H1 (cell line): ENCODE results near the gene ZNF644. TPM values are rescaled to one million over a fixed set of nuclear protein-coding genes. Genes with fewer than 3 reads are reported as not detected.

Experiments
- CTCF ChIA-PET: fragments of 300-600 bp; sonication (Branson Sonifier 250); formaldehyde crosslinking; loops from one replicate; lab custom pipeline; 2021; ENCODE audit not compliant: partially characterized antibody; lab: Charles Lee
- POLR2A ChIA-PET: fragments of 300-600 bp; sonication (Branson Sonifier 250); formaldehyde crosslinking; loops from one replicate; lab custom pipeline; 2021; ENCODE audit warnings: inconsistent platforms; ENCODE audit not compliant: partially characterized antibody; lab: Charles Lee
- DNase-seq, 2 experiments: peaks; one replicate each; pipeline versions ENCODE4 v3.0.0 to v3.0.0-alpha.2; 2010 to 2022; ENCODE audit warnings: low spot score in 2 of 2, low read depth in 1 of 2, mixed read lengths in 1 of 2
- FAIRE-seq: peaks from 2 replicates; lab custom pipeline; 2011; peaks lifted over from hg19 to GRCh38; lab: Jason Lieb, UNC
- H2AFZ ChIP-seq: 2 replicates; pipeline ENCODE4 v1.8.1; 2012; ENCODE audit warnings: low read length, inconsistent platforms
- H2AK5ac ChIP-seq: 2 replicates; pipeline ENCODE4 v1.6.1; 2013; ENCODE audit warnings: low read depth, low read length
- H2BK120ac ChIP-seq: replicated peaks from 2 replicates; pipeline ENCODE3; 2013; ENCODE audit warnings: low read depth, low read length, inconsistent platforms
- H2BK12ac ChIP-seq: 2 replicates; pipeline ENCODE4 v1.6.1; 2013; ENCODE audit warnings: low read depth, low read length
- H2BK15ac ChIP-seq: 2 replicates; pipeline ENCODE4 v1.6.1; 2013; ENCODE audit warnings: low read length
- H2BK20ac ChIP-seq: 2 replicates; pipeline ENCODE4 v1.6.1; 2013; ENCODE audit warnings: low read length
- H2BK5ac ChIP-seq: 2 replicates; pipeline ENCODE4 v1.6.1; 2013; ENCODE audit warnings: low read depth, low read length
- H3K14ac ChIP-seq: 2 replicates; pipeline ENCODE4 v1.6.1; 2013; ENCODE audit warnings: inconsistent platforms; ENCODE audit not compliant: insufficient read length
- H3K18ac ChIP-seq: 2 replicates; pipeline ENCODE4 v1.6.1; 2013; ENCODE audit warnings: low read length; ENCODE audit errors: extremely low read depth
- H3K23ac ChIP-seq: 2 replicates; pipeline ENCODE4 v1.6.1; 2013; ENCODE audit warnings: inconsistent platforms; ENCODE audit not compliant: insufficient read length
- H3K23me2 ChIP-seq: 2 replicates; pipeline ENCODE4 v1.6.1; 2013; ENCODE audit warnings: low read depth, low read length
- H3K27ac ChIP-seq: 2 replicates; pipeline ENCODE4 v1.6.1; 2011; ENCODE audit warnings: low read depth, low read length, inconsistent platforms
- H3K27me3 ChIP-seq, 4 experiments: replicated peaks in 1 of 4; 1 replicate in 1 of 4; 2 replicates in 3 of 4; pipeline versions ENCODE4 v1.6.1 to v1.8.1; 2011 to 2013; ENCODE audit warnings: low read length in 3 of 4, mild to moderate bottlenecking in 3 of 4, inconsistent platforms in 2 of 4, mixed read lengths in 2 of 4, moderate library complexity in 1 of 4; ENCODE audit not compliant: control insufficient read depth in 3 of 4, insufficient read depth in 3 of 4; ENCODE audit errors: extremely low read depth in 1 of 4
- H3K36me3 ChIP-seq, 4 experiments: 2 replicates each; pipeline versions ENCODE4 v1.6.1 to v1.8.1; 2011 to 2013; ENCODE audit warnings: mild to moderate bottlenecking in 4 of 4, low read length in 3 of 4, moderate library complexity in 2 of 4, control low read depth in 1 of 4, inconsistent platforms in 1 of 4; ENCODE audit not compliant: insufficient read depth in 4 of 4, control insufficient read depth in 2 of 4
- H3K4ac ChIP-seq: replicated peaks from 2 replicates; pipeline ENCODE3; 2013; ENCODE audit warnings: low read length, low read depth, mixed read lengths, inconsistent platforms; ENCODE audit not compliant: insufficient read length
- H3K4me1 ChIP-seq, 4 experiments: replicated peaks in 1 of 4; 1 replicate in 1 of 4; 2 replicates in 3 of 4; pipeline versions ENCODE4 v1.6.1 to v1.8.1; 2011 to 2013; ENCODE audit warnings: low read length in 3 of 4, inconsistent platforms in 2 of 4, mixed read lengths in 1 of 4; ENCODE audit not compliant: insufficient read depth in 4 of 4, control insufficient read depth in 3 of 4
- H3K4me2 ChIP-seq, 2 experiments: 2 replicates each; pipeline versions ENCODE4 v1.6.1 to v1.8.1; 2011 to 2013; ENCODE audit warnings: low read depth in 2 of 2, low read length in 2 of 2, control low read depth in 1 of 2, inconsistent platforms in 1 of 2, mild to moderate bottlenecking in 1 of 2; ENCODE audit not compliant: insufficient read depth in 1 of 2
- H3K4me3 ChIP-seq, 4 experiments: fragments of 200-600, 300-600 bp in 1 of 4; sonication (generic), shearing (Covaris generic), sonication (Bioruptor Twin) in 1 of 4; 2 replicates each; pipeline versions ENCODE4 v1.5.1 to v1.8.1; 2011 to 2016; ENCODE audit warnings: low read length in 4 of 4, low read depth in 3 of 4, control low read depth in 2 of 4, inconsistent platforms in 2 of 4, mild to moderate bottlenecking in 2 of 4, mixed read lengths in 1 of 4, moderate library complexity in 1 of 4; ENCODE audit not compliant: insufficient read depth in 2 of 4; ENCODE audit errors: extremely low read depth in 1 of 4
- H3K56ac ChIP-seq: replicated peaks from 2 replicates; pipeline ENCODE3; 2013; ENCODE audit warnings: low read depth, mild to moderate bottlenecking, mixed read lengths, low read length, inconsistent platforms; ENCODE audit not compliant: insufficient read length
- H3K79me1 ChIP-seq: 2 replicates; pipeline ENCODE4 v1.6.1; 2013; ENCODE audit warnings: low read depth, low read length, control low read depth
- H3K79me2 ChIP-seq, 2 experiments: 2 replicates each; pipeline versions ENCODE4 v1.6.1 to v1.8.1; 2012 to 2013; ENCODE audit warnings: low read length in 2 of 2, mild to moderate bottlenecking in 2 of 2, inconsistent platforms in 1 of 2; ENCODE audit not compliant: insufficient read depth in 2 of 2, control insufficient read depth in 1 of 2
- H3K9ac ChIP-seq, 4 experiments: replicated peaks in 1 of 4; 1 replicate in 1 of 4; 2 replicates in 3 of 4; pipeline versions ENCODE4 v1.6.1 to v1.8.1; 2011 to 2013; ENCODE audit warnings: low read depth in 3 of 4, low read length in 3 of 4, control low read depth in 2 of 4, mild to moderate bottlenecking in 2 of 4, moderate library complexity in 2 of 4, inconsistent platforms in 1 of 4; ENCODE audit errors: extremely low read depth in 1 of 4
- H3K9me3 ChIP-seq, 2 experiments: 2 replicates each; pipeline versions ENCODE4 v1.6.1 to v1.8.1; 2012 to 2013; ENCODE audit warnings: mild to moderate bottlenecking in 2 of 2, moderate library complexity in 2 of 2, control low read depth in 1 of 2, inconsistent platforms in 1 of 2, low read depth in 1 of 2, low read length in 1 of 2, mixed read lengths in 1 of 2; ENCODE audit not compliant: insufficient read depth in 2 of 2
- H4K20me1 ChIP-seq, 2 experiments: replicated peaks in 1 of 2; 2 replicates each; pipeline versions ENCODE3 to v1.8.1; 2011 to 2013; ENCODE audit warnings: inconsistent platforms in 2 of 2, low read length in 2 of 2, mild to moderate bottlenecking in 1 of 2; ENCODE audit not compliant: insufficient read depth in 2 of 2, control insufficient read depth in 1 of 2
- H4K5ac ChIP-seq: 2 replicates; pipeline ENCODE4 v1.6.1; 2013; ENCODE audit warnings: low read length, low read depth, mixed read lengths, inconsistent platforms; ENCODE audit not compliant: insufficient read length
- H4K8ac ChIP-seq: 2 replicates; pipeline ENCODE4 v1.8.0; 2013; ENCODE audit warnings: mild to moderate bottlenecking, moderate library complexity, low read length, inconsistent platforms; ENCODE audit not compliant: insufficient read depth; ENCODE audit errors: extremely low read depth
- H4K91ac ChIP-seq: replicated peaks from 2 replicates; pipeline ENCODE3; 2013; ENCODE audit warnings: low read length, mixed read lengths, inconsistent platforms; ENCODE audit not compliant: insufficient read length
- GTF2F1 ChIP-seq: IDR thresholded peaks from 2 replicates; pipeline ENCODE4 v1.6.1; 2012; ENCODE audit warnings: low read depth, low read length, improper control_type of control experiment, borderline replicate concordance
- KDM4A ChIP-seq: IDR thresholded peaks from one replicate; pipeline ENCODE4 v1.7.1; 2012; ENCODE audit warnings: low read depth, mild to moderate bottlenecking, moderate library complexity, low read length, inconsistent platforms; ENCODE audit not compliant: severe bottlenecking
- NRF1 ChIP-seq: IDR thresholded peaks from 2 replicates; pipeline ENCODE4 v1.6.1; 2011; ENCODE audit warnings: mild to moderate bottlenecking, low read depth, low read length, improper control_type of control experiment
- TAF7 ChIP-seq: optimal IDR thresholded peaks from 2 replicates; pipeline ENCODE3; 2011; ENCODE audit warnings: low read depth, mild to moderate bottlenecking, inconsistent platforms, low read length, moderate library complexity, borderline replicate concordance
- TCF12 ChIP-seq: IDR thresholded peaks from 2 replicates; pipeline ENCODE4 v1.6.1; 2011; ENCODE audit warnings: low read depth, mild to moderate bottlenecking, low read length
- WGBS, 2 experiments: shearing (Covaris generic) in 1 of 2; methylation state at CpG; one replicate each; pipeline versions ENCODE4 v1.1.6 to v1.1.7; 2013 to 2015; ENCODE audit warnings: low lambda C conversion rate in 2 of 2, mixed read lengths in 2 of 2, inconsistent platforms in 1 of 2, low coverage in 1 of 2, missing lambda C conversion rate in 1 of 2; ENCODE audit not compliant: insufficient replicate concordance in 2 of 2, insufficient coverage in 1 of 2, insufficient read length in 1 of 2; ENCODE audit errors: extremely low coverage in 1 of 2, missing lambda C conversion rate in 1 of 2; 5-methylcytosine and 5-hydroxymethylcytosine counted together
- long read RNA-seq, 2 experiments: library from RNA in 1 of 2; library from capped mRNA in 1 of 2; stranded (forward); transcript quantifications; one replicate each; pipeline ENCODE4 v2.0.0, GENCODE V29; 2021; ENCODE audit warnings: inconsistent platforms in 1 of 2
- polyA minus RNA-seq, 3 experiments: library from RNA; depleted of rRNA, polyadenylated mRNA; stranded (reverse); fragments of >200 nt; gene quantifications; 1 replicate in 2 of 3; 2 replicates in 1 of 3; pipeline ENCODE4 v1.2.3, GENCODE V29; 2011
- polyA plus RNA-seq, 7 experiments: library from polyadenylated mRNA; depleted of rRNA in 3 of 7; stranded (reverse) in 5 of 7; unstranded in 2 of 7; fragments of >200 nt in 5 of 7; fragments of 200-250 nt in 2 of 7; gene quantifications; 1 replicate in 5 of 7; 2 replicates in 1 of 7; 4 replicates in 1 of 7; pipeline versions ENCODE4 v1.2.1 to v1.2.3, GENCODE V29; 2011 to 2013; ENCODE audit warnings: missing spikeins in 2 of 7, mixed read lengths in 2 of 7
- total RNA-seq: library from RNA; stranded (reverse); fragmentation: NEBNext Ultra II Directional; extraction: Animal tissue kit (Norgen Biotek cat#: 25700); gene quantifications from 2 replicates; pipeline ENCODE4 v1.2.1, GENCODE V29; 2021
- TF ChIP-seq, protein P1 (sequence below): IDR thresholded peaks from 2 replicates; pipeline ENCODE4 v1.6.1; 2011; ENCODE audit warnings: low read length, improper control_type of control experiment

ZNF644 gene
- 85.2 and 93.5 TPM in 2 replicates for total RNA-seq
- 8.5 and 14.5 TPM in 2 replicates for polyA plus RNA-seq (2011; rRNA removed)
- polyA plus RNA-seq (2011; cell fraction: cytosol; rRNA removed), result 19.8 TPM
- polyA plus RNA-seq (2011; cell fraction: nucleus; rRNA removed), result 14.2 TPM
- 23.9 to 38.1 TPM (median 28.5 TPM) in 4 replicates for polyA plus RNA-seq (2012, experiment 1 of 2)
- polyA plus RNA-seq (2012, experiment 2 of 2), result 3.3 TPM
- polyA plus RNA-seq (2013, experiment 1 of 2), result 39.9 TPM
- 38.0 TPM for polyA plus RNA-seq (2013, experiment 2 of 2)
- polyA minus RNA-seq (2011; rRNA and poly(A)+ RNA removed), result 90.2 and 121 TPM in 2 replicates
- polyA minus RNA-seq (2011; cell fraction: cytosol; rRNA and poly(A)+ RNA removed), result 61.3 TPM
- 230 TPM for polyA minus RNA-seq (2011; cell fraction: nucleus; rRNA and poly(A)+ RNA removed)
- long read RNA-seq, experiment 1, partial matches to known transcripts, result 19 of 59 reads
- long read RNA-seq, experiment 1, other reads (novel, unspliced or antisense), result 30 of 59 reads
- long read RNA-seq, experiment 2, partial matches to known transcripts, result 17 of 27 reads
- long read RNA-seq, experiment 2, other reads (novel, unspliced or antisense), result 2 of 27 reads

DNA sequence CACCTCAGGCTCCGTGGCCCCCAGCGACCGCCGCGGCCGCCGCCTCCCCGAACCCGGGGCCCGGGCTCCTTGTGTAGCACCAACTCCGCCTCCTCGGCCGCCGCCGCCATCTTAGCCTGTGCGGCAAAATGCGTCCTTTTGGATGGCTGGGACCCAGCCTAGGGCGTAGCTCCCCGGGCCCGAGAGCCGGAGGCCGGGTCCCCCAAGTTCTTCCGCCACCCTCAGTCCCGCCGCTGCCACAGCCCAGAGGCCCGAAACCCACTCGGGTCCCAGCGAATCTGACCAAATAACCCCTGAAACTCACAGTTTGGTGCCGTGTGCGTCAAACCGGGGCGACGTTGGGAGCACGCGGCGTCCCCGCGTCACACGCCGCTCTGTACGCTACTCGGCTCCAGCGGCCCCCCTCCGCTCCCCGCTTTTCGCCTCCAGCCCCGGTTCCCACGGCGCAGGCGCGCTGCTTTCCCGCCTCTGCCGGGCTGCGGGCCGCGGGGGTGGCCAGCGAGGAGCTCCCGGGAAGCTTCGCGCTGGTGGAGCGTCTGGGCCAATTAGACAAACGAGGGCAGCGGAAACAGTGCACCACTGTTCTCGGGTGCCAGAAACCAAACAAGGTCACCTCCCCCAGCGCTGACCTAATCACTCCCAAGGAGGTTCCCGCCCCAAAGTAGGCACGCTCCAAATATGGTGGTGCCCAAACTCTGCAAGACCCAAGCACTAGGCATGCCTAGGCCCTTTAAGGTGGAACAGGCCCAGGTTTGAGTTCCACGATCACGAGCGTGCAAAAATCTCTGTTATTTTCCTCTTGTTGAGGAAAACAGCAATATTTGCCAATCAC lies at the start of gene ZNF644:
Gene ZNF644 (minus strand): TSS at position 350 of the 832 bp plus-strand sequence. CDS start 39,682 bp downstream, outside the sequence.
- H2BK12ac ChIP-seq, result peak within 1 kb of the TSS; percentile 72; the same call in 1 of the 2 replicates
- CTCF ChIA-PET, result interaction anchor here (1.0 kb wide), 1 partner anchor 11 kb away, joined by 3 read pairs; no protein-coding TSS in a partner anchor
- TF ChIP-seq, protein P1, sequence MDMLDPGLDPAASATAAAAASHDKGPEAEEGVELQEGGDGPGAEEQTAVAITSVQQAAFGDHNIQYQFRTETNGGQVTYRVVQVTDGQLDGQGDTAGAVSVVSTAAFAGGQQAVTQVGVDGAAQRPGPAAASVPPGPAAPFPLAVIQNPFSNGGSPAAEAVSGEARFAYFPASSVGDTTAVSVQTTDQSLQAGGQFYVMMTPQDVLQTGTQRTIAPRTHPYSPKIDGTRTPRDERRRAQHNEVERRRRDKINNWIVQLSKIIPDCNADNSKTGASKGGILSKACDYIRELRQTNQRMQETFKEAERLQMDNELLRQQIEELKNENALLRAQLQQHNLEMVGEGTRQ, result no peak; the same call in 1 of the 2 replicates
- 0 out of 2 replicates have a peak, but pooled peaks have one; percentile 46 for TF ChIP-seq TCF12
- peak; percentile 43 for TF ChIP-seq NRF1
- TF ChIP-seq TAF7, result peak; percentile 92
- TF ChIP-seq GTF2F1, result no peak
- peak; percentile 60 for TF ChIP-seq KDM4A

More for the DNA sequence above, at the start of gene ZNF644:
- Histone ChIP-seq H3K4me1 (peaks cover 0 to 6% (median 2%) of the 10 kb centered on the region in 4 experiments; a peak in 4 of 7 replicates), H3K23ac (no peak within 1 kb of the TSS), H2AFZ (peak within 1 kb of the TSS; percentile 54), H2BK5ac (peak within 1 kb of the TSS; percentile 98), H3K23me2 (no peaks in the 10 kb centered on the region), H3K4me3 (peak within 1 kb of the TSS; percentile 85 to 91 (median 90)), H2AK5ac (no peak within 1 kb of the TSS), H3K4ac (peak within 1 kb of the TSS; percentile 94), H2BK120ac (peak within 1 kb of the TSS; percentile 74), H2BK20ac (peak within 1 kb of the TSS; percentile 95), H3K79me1 (no peaks in the 10 kb centered on the region), H3K4me2 (peak within 1 kb of the TSS; percentile 74 to 79), H3K27ac (peak within 1 kb of the TSS; percentile 100), H4K20me1 (peaks cover 0 to 2% of the 10 kb centered on the region in 2 experiments), H3K18ac (peak within 1 kb of the TSS; percentile 96), H3K14ac (peak within 1 kb of the TSS; percentile 27), H3K56ac (peak within 1 kb of the TSS; percentile 97), H3K36me3 (peaks cover 0 to 17% (median 6%) of the 10 kb centered on the region in 4 experiments; a peak in 3 of 8 replicates), H2BK15ac (peak within 1 kb of the TSS; percentile 82; the same call in 1 of the 2 replicates), H3K9ac (peak within 1 kb of the TSS; percentile 91 to 99 (median 96)), H4K5ac (peak within 1 kb of the TSS; percentile 96), H3K9me3 (no peaks in the 10 kb centered on the region), H3K79me2 (peaks cover 6 to 42% of the 10 kb centered on the region in 2 experiments), H4K8ac (peak within 1 kb of the TSS; percentile 100), H3K27me3 (no peaks in the 10 kb centered on the region), H4K91ac (peak within 1 kb of the TSS; percentile 81)
- DNase-seq, result peak; percentile 73 to 87
- WGBS, 2 experiments, result 1% methylated on average over 63 of the region's 70 CpGs; no CpG with 5 or more reads in 1 of the 2 experiments
- no peak for FAIRE-seq
- POLR2A ChIA-PET, result interaction anchor here (0.6 to 6.5 kb wide), 48 partner anchors 10 to 479 kb away, joined by 3 to 92 read pairs (median 4); partner anchors contain the start of gene CDC7
